ENCODE measurements around the gene TNFAIP8.

Gene TNFAIP8

GRCh38 chr5:119355685-119356611, at the start of gene TNFAIP8:
TSS of gene TNFAIP8 (plus strand) at chr5:119356019. CDS start at chr5:119356091, 72 bp downstream.
- TF ChIP-seq CTCF (conservative IDR thresholded peaks at IDR 0.05; ENCODE audit: control insufficient read depth, insufficient read depth, low read depth, low read length) = no peak
- DNase-seq (ENCODE audit: low read depth) = peak; percentile 66

GRCh38 chr5:119307170-119307569, 48.6 kb upstream of the TNFAIP8 start:
- TF ChIP-seq CTCF (conservative IDR thresholded peaks at IDR 0.05; ENCODE audit: control insufficient read depth, insufficient read depth, low read depth, low read length) = no peak
- DNase-seq (ENCODE audit: low read depth) = no peak
- no peak overlapping the region for H3K4me3 ChIP-seq (ENCODE audit: control insufficient read depth, low read depth, low read length)

More at GRCh38 chr5:119355685-119356611, at the start of gene TNFAIP8:
- peak within 1 kb of the TSS; percentile 66 for H3K4me3 ChIP-seq (ENCODE audit: control insufficient read depth, low read depth, low read length)

GRCh38 chr5:119309326-119309725, 46.5 kb upstream of the TNFAIP8 start:
- H3K4me3 ChIP-seq (ENCODE audit: control insufficient read depth, low read depth, low read length) = no peak overlapping the region
- no peak for TF ChIP-seq CTCF (conservative IDR thresholded peaks at IDR 0.05; ENCODE audit: control insufficient read depth, insufficient read depth, low read depth, low read length)
- no peak for DNase-seq (ENCODE audit: low read depth)

GRCh38 chr5:119311688-119312087, 44.1 kb upstream of the TNFAIP8 start:
- no peak for TF ChIP-seq CTCF (conservative IDR thresholded peaks at IDR 0.05; ENCODE audit: control insufficient read depth, insufficient read depth, low read depth, low read length)
- no peak overlapping the region for H3K4me3 ChIP-seq (ENCODE audit: control insufficient read depth, low read depth, low read length)
- no peak for DNase-seq (ENCODE audit: low read depth)

GRCh38 chr5:119312403-119312802, 43.4 kb upstream of the TNFAIP8 start:
- H3K4me3 ChIP-seq (ENCODE audit: control insufficient read depth, low read depth, low read length) = no peak overlapping the region
- no peak for DNase-seq (ENCODE audit: low read depth)
- no peak for TF ChIP-seq CTCF (conservative IDR thresholded peaks at IDR 0.05; ENCODE audit: control insufficient read depth, insufficient read depth, low read depth, low read length)

GRCh38 chr5:119313197-119313596, 42.6 kb upstream of the TNFAIP8 start:
- H3K4me3 ChIP-seq (ENCODE audit: control insufficient read depth, low read depth, low read length) = no peak overlapping the region
- TF ChIP-seq CTCF (conservative IDR thresholded peaks at IDR 0.05; ENCODE audit: control insufficient read depth, insufficient read depth, low read depth, low read length) = no peak
- no peak for DNase-seq (ENCODE audit: low read depth)
